KMS-11 (cell line): ENCODE data around the gene GALNT9.

Experiments used
- H2AFZ ChIP-seq: fragments of 200-600 bp; sonication (generic); 2 replicates; pipeline ENCODE4 v1.6.1; 2016; ENCODE audit warnings: antibody characterized with exemption, mixed run types, low read depth
- H3K27ac ChIP-seq: fragments of 200-600 bp; sonication (generic); 2 replicates; pipeline ENCODE4 v1.6.1; 2016; ENCODE audit warnings: mild to moderate bottlenecking, mixed run types
- H3K27me3 ChIP-seq: fragments of 200-600 bp; sonication (generic); 2 replicates; pipeline ENCODE4 v1.6.1; 2017; ENCODE audit warnings: mild to moderate bottlenecking, low read depth, mixed run types, moderate library complexity; ENCODE audit not compliant: insufficient read depth
- H3K36me3 ChIP-seq: fragments of 200-600 bp; sonication (generic); 2 replicates; pipeline ENCODE4 v1.6.1; 2017; ENCODE audit warnings: mild to moderate bottlenecking, mixed run types; ENCODE audit not compliant: insufficient read depth
- H3K4me1 ChIP-seq: fragments of 200-600 bp; sonication (generic); 2 replicates; pipeline ENCODE4 v1.6.1; 2016; ENCODE audit warnings: mild to moderate bottlenecking, low read depth, mixed run types; ENCODE audit not compliant: poor library complexity, severe bottlenecking
- H3K4me2 ChIP-seq: fragments of 200-600 bp; sonication (generic); 2 replicates; pipeline ENCODE4 v1.7.0; 2016; ENCODE audit warnings: mild to moderate bottlenecking, mixed run types
- H3K4me3 ChIP-seq: fragments of 200-600 bp; sonication (generic); IDR thresholded peaks from 2 replicates; pipeline ENCODE4 v1.6.1; 2017; ENCODE audit warnings: low read depth, low read length, mixed read lengths; ENCODE audit not compliant: insufficient read depth
- H3K79me2 ChIP-seq: fragments of 200-600 bp; sonication (generic); 2 replicates; pipeline ENCODE4 v1.6.1; 2016; ENCODE audit warnings: low read depth, mixed run types; ENCODE audit not compliant: insufficient read depth
- H3K9ac ChIP-seq: fragments of 200-600 bp; sonication (generic); 2 replicates; pipeline ENCODE4 v1.6.1; 2016; ENCODE audit warnings: mild to moderate bottlenecking, mixed run types
- H4K20me1 ChIP-seq: fragments of 200-600 bp; sonication (generic); 2 replicates; pipeline ENCODE4 v1.6.1; 2016; ENCODE audit warnings: mild to moderate bottlenecking, mixed run types; ENCODE audit not compliant: insufficient read depth
- CTCF ChIP-seq: fragments of 200-600 bp; sonication (generic); conservative IDR thresholded peaks from 2 replicates; pipeline ENCODE4 v1.6.1; 2017; ENCODE audit warnings: low read depth, mild to moderate bottlenecking, antibody characterized with exemption, low read length, moderate library complexity, mixed read lengths

Gene GALNT9

DNA sequence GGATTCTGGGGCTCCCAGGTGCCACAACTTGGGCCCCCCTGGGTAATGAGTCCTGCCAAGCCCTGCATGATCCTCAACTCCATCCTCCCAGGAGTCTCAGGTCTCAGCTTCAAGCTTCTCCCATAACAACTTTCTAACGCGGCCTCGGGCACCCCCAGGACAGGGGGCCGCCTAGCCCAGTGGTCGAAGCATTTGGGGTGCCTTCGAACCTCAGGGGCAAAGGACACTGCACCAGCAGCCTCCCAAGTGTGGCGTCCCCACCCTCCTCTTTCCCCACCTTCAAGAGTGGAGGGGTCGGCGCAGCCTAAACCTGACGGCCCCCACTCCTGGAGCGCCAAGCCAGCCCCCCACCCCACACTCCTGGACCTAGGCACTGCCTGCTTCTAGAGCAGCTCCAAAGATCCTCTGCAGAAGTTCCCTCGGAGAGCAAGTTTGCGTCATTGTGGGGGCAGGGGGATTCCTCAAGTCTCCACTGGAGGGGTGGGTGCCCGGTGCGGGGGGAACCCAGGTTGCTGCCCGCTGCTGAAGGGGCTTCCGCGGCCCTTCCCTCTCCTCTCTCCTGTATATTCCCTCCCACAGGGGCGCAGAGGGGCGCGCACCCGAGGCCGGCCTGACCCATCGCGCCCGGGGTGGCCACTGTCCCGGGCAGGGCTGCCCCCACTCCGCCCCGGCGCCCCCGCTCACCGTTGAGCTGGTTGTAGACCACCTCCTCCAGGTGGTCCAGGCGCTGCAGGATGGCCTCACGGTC, 933 bp downstream of the GALNT9 start:
- no peaks in the 10 kb centered on the region; the same call in 1 of the 2 replicates for H3K27me3 ChIP-seq
- H3K36me3 ChIP-seq, result no peaks in the 10 kb centered on the region
- H3K79me2 ChIP-seq, result no peaks in the 10 kb centered on the region
- H3K27ac ChIP-seq, result no peak overlapping the region
- no peak overlapping the region for H3K4me2 ChIP-seq
- H3K4me1 ChIP-seq, result no peaks in the 10 kb centered on the region
- H4K20me1 ChIP-seq, result no peaks in the 10 kb centered on the region
- no peak overlapping the region for H3K9ac ChIP-seq
- H2AFZ ChIP-seq, result no peak overlapping the region
- H3K4me3 ChIP-seq, result no peak overlapping the region
- TF ChIP-seq CTCF, result no peak

DNA sequence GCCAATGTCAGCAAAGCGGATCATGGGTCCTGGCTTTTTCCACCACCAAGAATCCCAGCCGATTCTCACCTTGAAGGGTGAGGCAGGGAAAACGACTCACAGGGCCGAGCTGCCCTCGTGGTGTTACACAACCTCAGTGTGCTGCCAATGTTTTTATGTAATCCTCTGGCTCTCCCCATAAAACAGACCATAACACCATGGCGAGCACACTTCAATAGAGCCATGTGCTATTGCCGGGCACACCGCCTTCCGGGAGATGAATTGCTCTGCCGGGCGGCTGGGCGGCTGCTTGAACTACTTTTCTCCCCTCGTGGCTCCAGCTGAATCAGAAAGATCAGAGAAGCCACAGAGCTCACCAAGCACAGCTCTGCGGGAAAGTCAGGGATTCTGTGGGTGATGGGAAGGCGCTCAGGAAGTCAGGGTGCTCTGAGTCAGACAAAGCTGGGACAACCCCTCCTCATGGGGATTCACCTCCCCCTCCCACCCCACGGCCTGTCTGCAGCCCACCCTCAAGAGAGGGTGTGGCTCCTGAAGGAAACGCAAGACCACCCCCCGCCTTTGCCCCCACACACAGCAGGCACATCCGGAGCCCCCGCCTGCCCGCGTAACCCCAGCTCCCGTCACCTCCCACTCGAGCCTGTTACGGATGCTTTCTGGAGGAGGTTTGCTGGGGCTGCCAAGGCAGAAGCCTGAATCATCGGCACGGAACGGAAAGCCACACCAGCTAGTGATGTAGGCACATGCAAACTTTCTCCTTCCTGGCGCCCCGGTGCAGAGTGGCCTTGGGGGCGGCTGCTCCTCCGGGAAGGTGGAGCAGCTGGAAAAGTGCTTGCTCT, 1.8 kb downstream of the GALNT9 start:
- H3K79me2 ChIP-seq, result no peaks in the 10 kb centered on the region
- H3K9ac ChIP-seq, result no peak overlapping the region
- no peak overlapping the region for H2AFZ ChIP-seq
- H3K4me2 ChIP-seq, result no peak overlapping the region
- H3K27me3 ChIP-seq, result no peaks in the 10 kb centered on the region; the same call in 1 of the 2 replicates
- H4K20me1 ChIP-seq, result no peaks in the 10 kb centered on the region
- H3K27ac ChIP-seq, result no peak overlapping the region
- no peaks in the 10 kb centered on the region for H3K36me3 ChIP-seq
- no peaks in the 10 kb centered on the region for H3K4me1 ChIP-seq
- TF ChIP-seq CTCF, result no peak
- no peak overlapping the region for H3K4me3 ChIP-seq

DNA sequence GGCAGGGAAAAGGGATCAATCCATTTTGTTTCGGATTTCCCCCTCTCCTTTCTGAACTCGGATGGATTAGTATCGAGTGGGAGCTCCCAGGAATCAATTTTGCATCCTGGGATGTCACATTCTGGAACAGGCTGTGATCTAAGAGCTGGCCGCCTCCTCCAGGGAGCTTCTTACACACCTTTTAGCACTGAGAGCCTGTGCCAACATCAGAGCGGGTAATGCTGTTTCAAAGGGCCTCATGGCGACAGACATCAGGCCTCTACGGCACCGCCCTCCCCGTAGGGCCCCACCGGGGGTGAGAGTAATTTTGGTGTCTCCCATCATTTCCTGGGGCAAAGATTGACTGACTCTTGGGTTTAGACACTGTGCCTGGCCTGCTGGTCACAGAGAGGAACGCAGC, 2.7 kb downstream of the GALNT9 start:
- Histone ChIP-seq H3K36me3 (no peaks in the 10 kb centered on the region), H3K79me2 (no peaks in the 10 kb centered on the region), H3K4me3 (no peak overlapping the region), H4K20me1 (no peaks in the 10 kb centered on the region), H3K4me2 (no peak overlapping the region), H3K27ac (no peak overlapping the region), H3K27me3 (no peaks in the 10 kb centered on the region; the same call in 1 of the 2 replicates), H3K4me1 (no peaks in the 10 kb centered on the region), H3K9ac (no peak overlapping the region), H2AFZ (no peak overlapping the region)
- no peak for TF ChIP-seq CTCF

- Histone ChIP-seq H3K27me3 (no peaks in the 10 kb centered on the region; the same call in 1 of the 2 replicates), H3K4me2 (no peak overlapping the region), H3K9ac (no peak overlapping the region), H3K27ac (no peak overlapping the region), H3K36me3 (no peaks in the 10 kb centered on the region), H3K79me2 (no peaks in the 10 kb centered on the region), H3K4me1 (no peaks in the 10 kb centered on the region), H4K20me1 (no peaks in the 10 kb centered on the region), H3K4me3 (no peak overlapping the region), H2AFZ (no peak overlapping the region)
- no peak for TF ChIP-seq CTCF
Measured at GRCh38 chr12:132325733-132326130, 3.7 kb downstream of the GALNT9 start.
